ENCODE results near the gene ABCA13. TPM values are rescaled to one million over a fixed set of nuclear protein-coding genes. Genes with fewer than 3 reads are reported as not detected.

The ABCA13 gene
- polyA plus RNA-seq, 1 donor (not counting 4 experiments of a cell fraction or from before 2014, with no cell fraction given), result 0.76 TPM

GRCh38 chr7:48295296-48295971, 124.2 kb downstream of the ABCA13 start:
- Histone ChIP-seq H3K9me3 (ENCODE audit: control insufficient read depth, low read depth, low read length) (no peaks in the 10 kb centered on the region), H3K79me2 (ENCODE audit: control insufficient read depth, insufficient read depth, low read length) (no peaks in the 10 kb centered on the region), H3K9ac (ENCODE audit: control insufficient read depth, extremely low read depth, insufficient read depth, low read length) (no peak overlapping the region), H3K9me1 (ENCODE audit: control insufficient read depth, extremely low read depth, insufficient read depth, low read length) (peaks cover 3% of the 10 kb centered on the region), H3K27me3 (ENCODE audit: control insufficient read depth, extremely low read depth, insufficient read depth, low read length) (peaks cover 3% of the 10 kb centered on the region), H3K4me2 (ENCODE audit: control insufficient read depth, extremely low read depth, insufficient read depth, low read depth, low read length) (no peak overlapping the region), H3K4me3 (ENCODE audit: control insufficient read depth in 2 of 3, extremely low read depth in 1 of 3, insufficient read depth in 2 of 3, low read depth in 1 of 3, low read length in 3 of 3) (no peak overlapping the region), H3K4me1 (ENCODE audit: control insufficient read depth, extremely low read depth, insufficient read depth, low read length) (peaks cover 15% of the 10 kb centered on the region), H2AFZ (ENCODE audit: control insufficient read depth, low read length) (no peak overlapping the region), H4K20me1 (ENCODE audit: control insufficient read depth, extremely low read depth, insufficient read depth, low read length) (no peaks in the 10 kb centered on the region), H3K36me3 (ENCODE audit: control insufficient read depth in 2 of 2, extremely low read depth in 1 of 2, insufficient read depth in 2 of 2, low read length in 2 of 2) (no peaks in the 10 kb centered on the region), H3K27ac (ENCODE audit: control insufficient read depth, insufficient read depth, low read length) (no peak overlapping the region)
- dilution Hi-C loops (cut with MboI; ENCODE audit: extremely low pct_ligation_motif_present, low sequenced_read_pairs), result no loop called here
- DNase-seq (ENCODE audit: low read depth, low spot score) (no peak), FAIRE-seq (no peak)
- no peak for TF ChIP-seq EZH2 (IDR thresholded peaks at IDR 0.05; ENCODE audit: low read length)
- TF ChIP-seq CTCF (optimal IDR thresholded peaks at IDR 0.05 in 1 of 3, IDR thresholded peaks at IDR 0.05 in 1 of 3, conservative IDR thresholded peaks at IDR 0.05 in 1 of 3; ENCODE audit: extremely low read depth in 1 of 3, insufficient read depth in 2 of 3, low read length in 3 of 3), result no peak

GRCh38 chr7:48296966-48297365, 125.7 kb downstream of the ABCA13 start:
- H3K4me2 ChIP-seq (ENCODE audit: control insufficient read depth, extremely low read depth, insufficient read depth, low read depth, low read length), result no peak overlapping the region
- no peak overlapping the region for H3K9ac ChIP-seq (ENCODE audit: control insufficient read depth, extremely low read depth, insufficient read depth, low read length)
- no peak overlapping the region for H3K4me3 ChIP-seq (ENCODE audit: control insufficient read depth in 2 of 3, extremely low read depth in 1 of 3, insufficient read depth in 2 of 3, low read depth in 1 of 3, low read length in 3 of 3)
- no peaks in the 10 kb centered on the region for H3K9me3 ChIP-seq (ENCODE audit: control insufficient read depth, low read depth, low read length)
- TF ChIP-seq EZH2 (IDR thresholded peaks at IDR 0.05; ENCODE audit: low read length), result no peak
- no peak for TF ChIP-seq CTCF (optimal IDR thresholded peaks at IDR 0.05 in 1 of 3, IDR thresholded peaks at IDR 0.05 in 1 of 3, conservative IDR thresholded peaks at IDR 0.05 in 1 of 3; ENCODE audit: extremely low read depth in 1 of 3, insufficient read depth in 2 of 3, low read length in 3 of 3)
- H2AFZ ChIP-seq (ENCODE audit: control insufficient read depth, low read length), result no peak overlapping the region
- DNase-seq (ENCODE audit: low read depth, low spot score), result no peak
- peaks cover 3% of the 10 kb centered on the region for H3K9me1 ChIP-seq (ENCODE audit: control insufficient read depth, extremely low read depth, insufficient read depth, low read length)
- no peaks in the 10 kb centered on the region for H3K79me2 ChIP-seq (ENCODE audit: control insufficient read depth, insufficient read depth, low read length)
- H3K4me1 ChIP-seq (ENCODE audit: control insufficient read depth, extremely low read depth, insufficient read depth, low read length), result peaks cover 15% of the 10 kb centered on the region
- FAIRE-seq, result no peak
- H3K36me3 ChIP-seq (ENCODE audit: control insufficient read depth in 2 of 2, extremely low read depth in 1 of 2, insufficient read depth in 2 of 2, low read length in 2 of 2), result no peaks in the 10 kb centered on the region
- H3K27me3 ChIP-seq (ENCODE audit: control insufficient read depth, extremely low read depth, insufficient read depth, low read length), result no peaks in the 10 kb centered on the region
- H4K20me1 ChIP-seq (ENCODE audit: control insufficient read depth, extremely low read depth, insufficient read depth, low read length), result no peaks in the 10 kb centered on the region
- H3K27ac ChIP-seq (ENCODE audit: control insufficient read depth, insufficient read depth, low read length), result no peak overlapping the region
- dilution Hi-C loops (cut with MboI; ENCODE audit: extremely low pct_ligation_motif_present, low sequenced_read_pairs), result no loop called here
